DOHH2 (cell line): ENCODE results near the gene PATJ.
"Not testable (repeated sequence)": the region's sequence is repeated elsewhere in the genome, so short reads cannot be mapped to it uniquely, and the experiment has no call there.

Source experiments
- EZH2phosphoT487 ChIP-seq: fragments of 200-600 bp; sonication (generic); IDR thresholded peaks from 2 replicates; pipeline ENCODE4 v1.6.1; 2017; ENCODE audit warnings: borderline replicate concordance, mild to moderate bottlenecking, antibody characterized with exemption, low read length, moderate library complexity, mixed read lengths
- TF ChIP-seq, protein P1 (sequence below): fragments of 200-600 bp; sonication (generic); IDR thresholded peaks from one replicate; pipeline ENCODE4 v1.5.1; 2014; ENCODE audit warnings: antibody characterized with exemption, mild to moderate bottlenecking, low read depth, low read length; ENCODE audit not compliant: poor library complexity, severe bottlenecking

DNA sequence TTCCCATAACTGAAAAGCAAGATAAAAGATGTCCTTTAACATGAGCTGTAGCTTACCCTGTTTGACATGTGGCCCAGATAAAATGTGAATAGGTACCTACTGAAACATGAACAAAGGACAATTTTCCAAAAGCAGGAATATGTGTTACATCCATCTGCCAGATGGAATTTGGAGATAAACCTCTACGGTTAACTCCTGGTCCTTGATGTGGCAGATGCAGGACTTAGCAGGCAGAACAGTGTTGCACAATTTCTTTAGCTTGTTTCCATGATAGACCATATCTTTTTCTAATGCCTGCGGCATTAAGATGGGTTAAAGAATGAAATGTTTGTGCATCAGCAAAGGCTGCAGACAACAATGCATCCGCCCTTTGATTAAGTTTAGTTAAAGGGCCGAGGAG, 437.8 kb downstream of the PATJ start:
- TF ChIP-seq, protein P1, sequence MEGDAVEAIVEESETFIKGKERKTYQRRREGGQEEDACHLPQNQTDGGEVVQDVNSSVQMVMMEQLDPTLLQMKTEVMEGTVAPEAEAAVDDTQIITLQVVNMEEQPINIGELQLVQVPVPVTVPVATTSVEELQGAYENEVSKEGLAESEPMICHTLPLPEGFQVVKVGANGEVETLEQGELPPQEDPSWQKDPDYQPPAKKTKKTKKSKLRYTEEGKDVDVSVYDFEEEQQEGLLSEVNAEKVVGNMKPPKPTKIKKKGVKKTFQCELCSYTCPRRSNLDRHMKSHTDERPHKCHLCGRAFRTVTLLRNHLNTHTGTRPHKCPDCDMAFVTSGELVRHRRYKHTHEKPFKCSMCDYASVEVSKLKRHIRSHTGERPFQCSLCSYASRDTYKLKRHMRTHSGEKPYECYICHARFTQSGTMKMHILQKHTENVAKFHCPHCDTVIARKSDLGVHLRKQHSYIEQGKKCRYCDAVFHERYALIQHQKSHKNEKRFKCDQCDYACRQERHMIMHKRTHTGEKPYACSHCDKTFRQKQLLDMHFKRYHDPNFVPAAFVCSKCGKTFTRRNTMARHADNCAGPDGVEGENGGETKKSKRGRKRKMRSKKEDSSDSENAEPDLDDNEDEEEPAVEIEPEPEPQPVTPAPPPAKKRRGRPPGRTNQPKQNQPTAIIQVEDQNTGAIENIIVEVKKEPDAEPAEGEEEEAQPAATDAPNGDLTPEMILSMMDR = not testable (repeated sequence)
- TF ChIP-seq EZH2phosphoT487 = not testable (repeated sequence)
